GM18526 (cell line): ENCODE results near the gene ATP5PF.

ENCODE experiments used
- POLR2A ChIP-seq: IDR thresholded peaks from 3 replicates; pipeline ENCODE4 v1.6.1; 2011; ENCODE audit not compliant: insufficient read length; ENCODE audit errors: extremely low read depth

The ATP5PF gene

GRCh38 chr21:25687787-25688186 lies 46.9 kb downstream of the ATP5PF start:
- no peak for TF ChIP-seq POLR2A

GRCh38 chr21:25682382-25682781 lies 52.3 kb downstream of the ATP5PF start:
- TF ChIP-seq POLR2A = no peak

- no peak for TF ChIP-seq POLR2A
Measured at GRCh38 chr21:25676451-25676850, 58.3 kb downstream of the ATP5PF start.
